ENCODE data around the gene CDPF1. TPM values are rescaled to one million over a fixed set of nuclear protein-coding genes. Genes with fewer than 3 reads are reported as not detected.

The CDPF1 gene
- polyA plus RNA-seq, 1 donor (not counting 4 experiments of a cell fraction or from before 2014, with no cell fraction given), result 5.9 TPM

- dilution Hi-C loops (cut with MboI; ENCODE audit: extremely low pct_ligation_motif_present, low sequenced_read_pairs), result no loop called here
These were observed 25.8 kb downstream of the CDPF1 start for GRCh38 chr22:46224044-46224897.

GRCh38 chr22:46220921-46221320 lies 29.2 kb downstream of the CDPF1 start:
- no peaks in the 10 kb centered on the region for H4K20me1 ChIP-seq (ENCODE audit: control insufficient read depth, extremely low read depth, insufficient read depth, low read length)
- no peaks in the 10 kb centered on the region for H3K27me3 ChIP-seq (ENCODE audit: control insufficient read depth, extremely low read depth, insufficient read depth, low read length)
- no peaks in the 10 kb centered on the region for H3K4me1 ChIP-seq (ENCODE audit: control insufficient read depth, extremely low read depth, insufficient read depth, low read length)
- FAIRE-seq (no peak), DNase-seq (ENCODE audit: low read depth, low spot score) (no peak)
- no peak overlapping the region for H3K4me3 ChIP-seq (ENCODE audit: control insufficient read depth in 2 of 3, extremely low read depth in 1 of 3, insufficient read depth in 2 of 3, low read depth in 1 of 3, low read length in 3 of 3)
- H3K9me1 ChIP-seq (ENCODE audit: control insufficient read depth, extremely low read depth, insufficient read depth, low read length), result no peaks in the 10 kb centered on the region
- no peak overlapping the region for H3K9ac ChIP-seq (ENCODE audit: control insufficient read depth, extremely low read depth, insufficient read depth, low read length)
- H3K36me3 ChIP-seq (ENCODE audit: control insufficient read depth in 2 of 2, extremely low read depth in 1 of 2, insufficient read depth in 2 of 2, low read length in 2 of 2), result peaks cover 3 to 5% of the 10 kb centered on the region in 2 experiments
- no peak overlapping the region for H2AFZ ChIP-seq (ENCODE audit: control insufficient read depth, low read length)
- TF ChIP-seq EZH2 (IDR thresholded peaks at IDR 0.05; ENCODE audit: low read length) (no peak), CTCF (optimal IDR thresholded peaks at IDR 0.05 in 1 of 3, IDR thresholded peaks at IDR 0.05 in 1 of 3, conservative IDR thresholded peaks at IDR 0.05 in 1 of 3; ENCODE audit: extremely low read depth in 1 of 3, insufficient read depth in 2 of 3, low read length in 3 of 3) (no peak)
- no peaks in the 10 kb centered on the region for H3K9me3 ChIP-seq (ENCODE audit: control insufficient read depth, low read depth, low read length)
- no peaks in the 10 kb centered on the region for H3K79me2 ChIP-seq (ENCODE audit: control insufficient read depth, insufficient read depth, low read length)
- dilution Hi-C loops (cut with MboI; ENCODE audit: extremely low pct_ligation_motif_present, low sequenced_read_pairs), result no loop called here
- H3K4me2 ChIP-seq (ENCODE audit: control insufficient read depth, extremely low read depth, insufficient read depth, low read depth, low read length), result no peak overlapping the region
- H3K27ac ChIP-seq (ENCODE audit: control insufficient read depth, insufficient read depth, low read length), result no peak overlapping the region

More at GRCh38 chr22:46224044-46224897, 25.8 kb downstream of the CDPF1 start:
- Histone ChIP-seq H3K4me3 (ENCODE audit: control insufficient read depth in 2 of 3, extremely low read depth in 1 of 3, insufficient read depth in 2 of 3, low read depth in 1 of 3, low read length in 3 of 3) (no peak overlapping the region), H3K9me1 (ENCODE audit: control insufficient read depth, extremely low read depth, insufficient read depth, low read length) (peaks cover 2% of the 10 kb centered on the region), H3K27ac (ENCODE audit: control insufficient read depth, insufficient read depth, low read length) (no peak overlapping the region), H3K4me2 (ENCODE audit: control insufficient read depth, extremely low read depth, insufficient read depth, low read depth, low read length) (no peak overlapping the region), H2AFZ (ENCODE audit: control insufficient read depth, low read length) (no peak overlapping the region), H3K36me3 (ENCODE audit: control insufficient read depth in 2 of 2, extremely low read depth in 1 of 2, insufficient read depth in 2 of 2, low read length in 2 of 2) (peaks cover 0 to 3% of the 10 kb centered on the region in 2 experiments), H3K4me1 (ENCODE audit: control insufficient read depth, extremely low read depth, insufficient read depth, low read length) (no peaks in the 10 kb centered on the region), H3K27me3 (ENCODE audit: control insufficient read depth, extremely low read depth, insufficient read depth, low read length) (no peaks in the 10 kb centered on the region), H3K9ac (ENCODE audit: control insufficient read depth, extremely low read depth, insufficient read depth, low read length) (no peak overlapping the region), H3K9me3 (ENCODE audit: control insufficient read depth, low read depth, low read length) (no peaks in the 10 kb centered on the region), H3K79me2 (ENCODE audit: control insufficient read depth, insufficient read depth, low read length) (no peaks in the 10 kb centered on the region), H4K20me1 (ENCODE audit: control insufficient read depth, extremely low read depth, insufficient read depth, low read length) (no peaks in the 10 kb centered on the region)
- no peak for FAIRE-seq
- no peak for DNase-seq (ENCODE audit: low read depth, low spot score)
- TF ChIP-seq EZH2 (IDR thresholded peaks at IDR 0.05; ENCODE audit: low read length) (no peak), CTCF (optimal IDR thresholded peaks at IDR 0.05 in 1 of 3, IDR thresholded peaks at IDR 0.05 in 1 of 3, conservative IDR thresholded peaks at IDR 0.05 in 1 of 3; ENCODE audit: extremely low read depth in 1 of 3, insufficient read depth in 2 of 3, low read length in 3 of 3) (no peak)

Measured in keratinocyte (primary cell).